IMR-90 (cell line): ENCODE data around the gene SLCO3A1. TPM values are rescaled to one million over a fixed set of nuclear protein-coding genes. Genes with fewer than 3 reads are reported as not detected.

Experiments
- ATAC-seq: fragments of 200-7000 bp; cut with Tn5 transposase; 2 replicates; pipeline ENCODE4 v1.9.1; 2020; ENCODE audit warnings: low read depth, mild to moderate bottlenecking, moderate library complexity
- BruUV-seq: library from RNA; stranded (reverse); fragments of 400-500 nt; replicated peaks from 2 replicates; lab custom pipeline; 2021; lab: Mats Ljungman, UMichigan
- CTCF ChIA-PET: fragments of 300-600 bp; formaldehyde crosslinking; extraction: SDS; loops from one replicate; lab custom pipeline; 2021; ENCODE audit warnings: antibody characterized with exemption; lab: Yijun Ruan, JAX
- POLR2A ChIA-PET: fragments of 300-600 bp; sonication (Branson Sonifier 250); formaldehyde crosslinking; loops from one replicate; lab custom pipeline; 2022; ENCODE audit warnings: antibody characterized with exemption; ENCODE audit not compliant: unreplicated experiment; lab: Charles Lee
- DNase-seq: peaks from one replicate; pipeline ENCODE4 v3.0.0; 2013
- H2AFZ ChIP-seq: replicated peaks from 2 replicates; pipeline ENCODE3; 2013; ENCODE audit warnings: low read length, mild to moderate bottlenecking; ENCODE audit not compliant: poor library complexity
- H2AK5ac ChIP-seq: 2 replicates; pipeline ENCODE4 v1.6.1; 2013; ENCODE audit warnings: low read depth, low read length, inconsistent platforms
- H2AK9ac ChIP-seq: replicated peaks from 2 replicates; pipeline ENCODE3; 2013; ENCODE audit warnings: mild to moderate bottlenecking, low read depth, low read length, moderate library complexity; ENCODE audit not compliant: poor library complexity
- H2BK120ac ChIP-seq: 2 replicates; pipeline ENCODE4 v1.6.1; 2013; ENCODE audit warnings: low read depth, low read length, inconsistent platforms
- H2BK15ac ChIP-seq: 3 replicates; pipeline ENCODE4 v1.6.1; 2013; ENCODE audit warnings: low read depth, low read length, inconsistent platforms
- H2BK20ac ChIP-seq: 2 replicates; pipeline ENCODE4 v1.6.1; 2013; ENCODE audit warnings: low read depth, mild to moderate bottlenecking, inconsistent platforms, low read length, moderate library complexity
- H2BK5ac ChIP-seq: 2 replicates; pipeline ENCODE4 v1.6.1; 2013; ENCODE audit warnings: mild to moderate bottlenecking, low read depth, low read length, inconsistent platforms; ENCODE audit not compliant: poor library complexity, severe bottlenecking
- H3K14ac ChIP-seq: replicated peaks from 2 replicates; pipeline ENCODE4 v1.6.1; 2013; ENCODE audit warnings: low read depth, low read length, inconsistent platforms
- H3K18ac ChIP-seq: 2 replicates; pipeline ENCODE4 v1.6.1; 2013; ENCODE audit warnings: low read depth, low read length, control low read depth
- H3K23ac ChIP-seq: 2 replicates; pipeline ENCODE4 v1.6.1; 2013; ENCODE audit warnings: low read depth, low read length, inconsistent platforms
- H3K27ac ChIP-seq: 2 replicates; pipeline ENCODE4 v1.5.1; 2013; ENCODE audit warnings: mild to moderate bottlenecking, control low read depth, low read length; ENCODE audit not compliant: insufficient read depth
- H3K27me3 ChIP-seq: 2 replicates; pipeline ENCODE4 v1.6.1; 2013; ENCODE audit warnings: low read length; ENCODE audit not compliant: control insufficient read depth, insufficient read depth
- H3K36me3 ChIP-seq: 2 replicates; pipeline ENCODE4 v1.6.1; 2013; ENCODE audit warnings: low read length, mixed read lengths; ENCODE audit not compliant: control insufficient read depth, insufficient read depth
- H3K4ac ChIP-seq: 2 replicates; pipeline ENCODE4 v1.6.1; 2013; ENCODE audit warnings: low read depth, low read length, inconsistent platforms
- H3K4me1 ChIP-seq: 2 replicates; pipeline ENCODE4 v1.6.1; 2013; ENCODE audit warnings: low read length, mixed read lengths; ENCODE audit not compliant: control insufficient read depth, insufficient read depth
- H3K4me2 ChIP-seq: 2 replicates; pipeline ENCODE4 v1.6.1; 2013; ENCODE audit warnings: low read depth, mild to moderate bottlenecking, control low read depth, low read length, moderate library complexity
- H3K4me3 ChIP-seq: 2 replicates; pipeline ENCODE4 v1.5.1; 2013; ENCODE audit warnings: low read depth, mild to moderate bottlenecking, control low read depth, low read length, moderate library complexity; ENCODE audit not compliant: insufficient read depth
- H3K56ac ChIP-seq: 2 replicates; pipeline ENCODE4 v1.6.1; 2013; ENCODE audit warnings: low read length, inconsistent platforms; ENCODE audit not compliant: insufficient read depth; ENCODE audit errors: extremely low read depth
- H3K79me1 ChIP-seq, 2 experiments: 2 replicates each; pipeline ENCODE4 v1.6.1; 2013; ENCODE audit warnings: low read length in 2 of 2, inconsistent platforms in 1 of 2, low read depth in 1 of 2
- H3K9ac ChIP-seq: 2 replicates; pipeline ENCODE4 v1.6.1; 2013; ENCODE audit warnings: low read depth, low read length, control low read depth
- H3K9me1 ChIP-seq: 2 replicates; pipeline ENCODE4 v1.6.1; 2013; ENCODE audit warnings: low read length, inconsistent platforms; ENCODE audit not compliant: insufficient read depth
- H3K9me3 ChIP-seq: 2 replicates; pipeline ENCODE4 v1.6.1; 2013; ENCODE audit warnings: low read length; ENCODE audit not compliant: control insufficient read depth, insufficient read depth
- H4K20me1 ChIP-seq: 2 replicates; pipeline ENCODE4 v1.6.1; 2013; ENCODE audit warnings: low read length, inconsistent platforms; ENCODE audit not compliant: insufficient read depth
- H4K5ac ChIP-seq: 2 replicates; pipeline ENCODE4 v1.6.1; 2013; ENCODE audit warnings: mild to moderate bottlenecking, low read depth, low read length, control low read depth
- H4K8ac ChIP-seq, 2 experiments: 2 replicates each; pipeline ENCODE4 v1.6.1; 2013; ENCODE audit warnings: low read depth in 2 of 2, low read length in 2 of 2, control low read depth in 1 of 2, inconsistent platforms in 1 of 2
- H4K91ac ChIP-seq: 2 replicates; pipeline ENCODE4 v1.6.1; 2013; ENCODE audit warnings: low read depth, low read length, inconsistent platforms; ENCODE audit not compliant: insufficient read depth
- CHD1 ChIP-seq: IDR thresholded peaks from 2 replicates; pipeline ENCODE4 v1.6.1; 2012; ENCODE audit warnings: low read depth, low read length, improper control_type of control experiment
- FOS ChIP-seq: fragments of 150-350 bp; IDR thresholded peaks from 2 replicates; pipeline ENCODE4 v1.6.1; 2016; ENCODE audit warnings: low read depth, low read length
- MAFK ChIP-seq: IDR thresholded peaks from 2 replicates; pipeline ENCODE4 v1.6.1; 2012; ENCODE audit warnings: low read depth, low read length, improper control_type of control experiment
- MAZ ChIP-seq: IDR thresholded peaks from 2 replicates; pipeline ENCODE4 v1.6.1; 2012; ENCODE audit warnings: low read depth, mild to moderate bottlenecking, low read length, improper control_type of control experiment, moderate library complexity, borderline replicate concordance
- MXI1 ChIP-seq: IDR thresholded peaks from 2 replicates; pipeline ENCODE4 v1.6.1; 2012; ENCODE audit warnings: low read depth, mild to moderate bottlenecking, low read length, moderate library complexity, borderline replicate concordance
- NFE2L2 ChIP-seq: fragments of 150-350 bp; IDR thresholded peaks from 2 replicates; pipeline ENCODE4 v1.6.1; 2016; ENCODE audit warnings: low read depth, mild to moderate bottlenecking, low read length
- POLR2A ChIP-seq: IDR thresholded peaks from 2 replicates; pipeline ENCODE4 v1.6.1; 2012; ENCODE audit warnings: mild to moderate bottlenecking, low read depth, low read length
- RAD21 ChIP-seq: IDR thresholded peaks from 2 replicates; pipeline ENCODE4 v1.6.1; 2012; ENCODE audit warnings: low read length, improper control_type of control experiment
- RCOR1 ChIP-seq: IDR thresholded peaks from 2 replicates; pipeline ENCODE4 v1.6.1; 2012; ENCODE audit warnings: mild to moderate bottlenecking, low read length, improper control_type of control experiment; ENCODE audit not compliant: insufficient replicate concordance
- RFX5 ChIP-seq: IDR thresholded peaks from 2 replicates; pipeline ENCODE4 v1.8.0; 2012; ENCODE audit warnings: low read depth, mild to moderate bottlenecking, low read length, moderate library complexity
- SMC3 ChIP-seq: fragments of 150-350 bp; IDR thresholded peaks from 2 replicates; pipeline ENCODE4 v1.6.1; 2016; ENCODE audit warnings: low read depth, mild to moderate bottlenecking, antibody characterized with exemption, low read length, moderate library complexity
- WGBS, 2 experiments: methylation state at CpG; one replicate each; pipeline versions ENCODE4 v1.1.5 to v1.1.7; 2013; ENCODE audit warnings: missing lambda C conversion rate in 2 of 2; ENCODE audit not compliant: insufficient read length in 1 of 2; ENCODE audit errors: extremely low coverage in 2 of 2; 5-methylcytosine and 5-hydroxymethylcytosine counted together
- dilution Hi-C: fragments of 300-500 bp; cut with HindIII; formaldehyde crosslinking; loops from one replicate; pipeline ENCODE4 v1.14.3; 2018; ENCODE audit warnings: low sequenced_read_pairs; ENCODE audit not compliant: unreplicated experiment
- in situ Hi-C: fragments of 300-500 bp; cut with MboI; formaldehyde crosslinking; loops from 3 replicates; pipeline ENCODE4 v1.14.3; 2019; ENCODE audit warnings: low sequenced_read_pairs, inconsistent platforms, mixed read lengths
- intact Hi-C: fragments of 100-400 bp; cut with micrococcal nuclease; formaldehyde crosslinking; loops from 2 replicates; pipeline ENCODE4 v1.10.0; 2022
- polyA plus RNA-seq, 3 experiments: library from polyadenylated mRNA; depleted of rRNA; stranded (reverse); fragments of >200 nt; gene quantifications; 2 replicates each; pipeline ENCODE4 v1.2.3, GENCODE V29; 2012; ENCODE audit warnings: low replicate concordance in 1 of 3
- total RNA-seq: library from RNA; depleted of rRNA; stranded (reverse); fragments of >200 nt; gene quantifications from 2 replicates; pipeline ENCODE4 v1.2.3, GENCODE V29; 2012
- TF ChIP-seq, protein P1 (sequence below): fragments of 150-350 bp; IDR thresholded peaks from 2 replicates; pipeline ENCODE4 v1.6.1; 2017; ENCODE audit warnings: mild to moderate bottlenecking, antibody characterized with exemption, low read length, low read depth
- TF ChIP-seq, protein P2 (sequence below): conservative IDR thresholded peaks from 2 replicates; pipeline ENCODE4 v1.5.1; 2012; ENCODE audit warnings: mild to moderate bottlenecking, low read depth, low read length, improper control_type of control experiment
- TF ChIP-seq, protein P3 (sequence below): fragments of 150-350 bp; IDR thresholded peaks from 2 replicates; pipeline ENCODE4 v1.6.1; 2016; ENCODE audit warnings: low read depth, mild to moderate bottlenecking, low read length, moderate library complexity, borderline replicate concordance

The SLCO3A1 gene
- total and polyA plus RNA-seq, 2 of the 4 experiments (the other 2 are of a cell fraction): 4.7 to 8.1 TPM

DNA sequence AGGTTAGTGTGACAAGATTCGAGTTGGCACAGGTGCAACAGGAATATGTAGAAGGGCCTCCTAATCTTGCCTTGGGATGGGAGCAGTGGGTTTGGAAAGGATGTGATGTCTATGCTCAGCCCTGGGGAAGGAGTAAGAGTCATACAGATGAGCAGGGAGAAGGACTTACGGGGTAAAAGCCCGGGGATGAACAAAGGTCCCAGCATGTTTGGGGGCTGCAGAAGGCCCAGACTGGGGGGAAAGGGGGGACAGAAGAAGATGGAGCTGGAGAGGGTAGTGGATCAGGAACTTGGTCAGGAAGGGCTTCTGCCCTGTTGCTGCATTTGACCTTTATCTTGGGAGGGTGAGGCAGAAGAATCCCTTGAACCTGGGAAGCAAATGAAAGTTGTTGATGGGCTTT, 300.1 kb downstream of the SLCO3A1 start:
- intact Hi-C loops (no loop called here), dilution Hi-C loops (no loop called here), in situ Hi-C loops (no loop called here)
- Histone ChIP-seq H3K27ac (no peak overlapping the region), H2AK5ac (no peak overlapping the region), H3K14ac (no peak overlapping the region), H3K36me3 (no peaks in the 10 kb centered on the region), H2BK20ac (no peak overlapping the region), H3K9ac (no peak overlapping the region), H2AK9ac (no peak overlapping the region), H2BK120ac (no peak overlapping the region), H3K27me3 (no peaks in the 10 kb centered on the region), H4K5ac (no peak overlapping the region), H2BK15ac (no peak overlapping the region), H3K4me2 (no peak overlapping the region), H3K4ac (no peak overlapping the region), H3K9me1 (no peaks in the 10 kb centered on the region), H2AFZ (no peak overlapping the region), H3K56ac (no peak overlapping the region), H4K8ac (no peak overlapping the region), H4K91ac (no peak overlapping the region), H3K4me1 (0 out of 2 replicates have a peak, but pooled peaks cover 2% of the 10 kb centered on the region), H3K23ac (no peak overlapping the region), H2BK5ac (no peak overlapping the region), H3K79me1 (no peaks in the 10 kb centered on the region), H3K9me3 (no peaks in the 10 kb centered on the region), H3K4me3 (no peak overlapping the region), H3K18ac (no peak overlapping the region), H4K20me1 (no peaks in the 10 kb centered on the region)
- ChIA-PET CTCF (no interaction called here), POLR2A (no interaction called here)
- no peak for TF ChIP-seq MAZ
- TF ChIP-seq RAD21: no peak
- TF ChIP-seq, protein P1, sequence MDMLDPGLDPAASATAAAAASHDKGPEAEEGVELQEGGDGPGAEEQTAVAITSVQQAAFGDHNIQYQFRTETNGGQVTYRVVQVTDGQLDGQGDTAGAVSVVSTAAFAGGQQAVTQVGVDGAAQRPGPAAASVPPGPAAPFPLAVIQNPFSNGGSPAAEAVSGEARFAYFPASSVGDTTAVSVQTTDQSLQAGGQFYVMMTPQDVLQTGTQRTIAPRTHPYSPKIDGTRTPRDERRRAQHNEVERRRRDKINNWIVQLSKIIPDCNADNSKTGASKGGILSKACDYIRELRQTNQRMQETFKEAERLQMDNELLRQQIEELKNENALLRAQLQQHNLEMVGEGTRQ: no peak
- no peak for TF ChIP-seq RFX5
- no peak for TF ChIP-seq SMC3
- no peak for TF ChIP-seq MXI1
- no peak for TF ChIP-seq CHD1
- no peak for TF ChIP-seq MAFK
- no peak for TF ChIP-seq NFE2L2
- TF ChIP-seq, protein P2, sequence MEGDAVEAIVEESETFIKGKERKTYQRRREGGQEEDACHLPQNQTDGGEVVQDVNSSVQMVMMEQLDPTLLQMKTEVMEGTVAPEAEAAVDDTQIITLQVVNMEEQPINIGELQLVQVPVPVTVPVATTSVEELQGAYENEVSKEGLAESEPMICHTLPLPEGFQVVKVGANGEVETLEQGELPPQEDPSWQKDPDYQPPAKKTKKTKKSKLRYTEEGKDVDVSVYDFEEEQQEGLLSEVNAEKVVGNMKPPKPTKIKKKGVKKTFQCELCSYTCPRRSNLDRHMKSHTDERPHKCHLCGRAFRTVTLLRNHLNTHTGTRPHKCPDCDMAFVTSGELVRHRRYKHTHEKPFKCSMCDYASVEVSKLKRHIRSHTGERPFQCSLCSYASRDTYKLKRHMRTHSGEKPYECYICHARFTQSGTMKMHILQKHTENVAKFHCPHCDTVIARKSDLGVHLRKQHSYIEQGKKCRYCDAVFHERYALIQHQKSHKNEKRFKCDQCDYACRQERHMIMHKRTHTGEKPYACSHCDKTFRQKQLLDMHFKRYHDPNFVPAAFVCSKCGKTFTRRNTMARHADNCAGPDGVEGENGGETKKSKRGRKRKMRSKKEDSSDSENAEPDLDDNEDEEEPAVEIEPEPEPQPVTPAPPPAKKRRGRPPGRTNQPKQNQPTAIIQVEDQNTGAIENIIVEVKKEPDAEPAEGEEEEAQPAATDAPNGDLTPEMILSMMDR: no peak
- TF ChIP-seq FOS: no peak
- TF ChIP-seq, protein P3, sequence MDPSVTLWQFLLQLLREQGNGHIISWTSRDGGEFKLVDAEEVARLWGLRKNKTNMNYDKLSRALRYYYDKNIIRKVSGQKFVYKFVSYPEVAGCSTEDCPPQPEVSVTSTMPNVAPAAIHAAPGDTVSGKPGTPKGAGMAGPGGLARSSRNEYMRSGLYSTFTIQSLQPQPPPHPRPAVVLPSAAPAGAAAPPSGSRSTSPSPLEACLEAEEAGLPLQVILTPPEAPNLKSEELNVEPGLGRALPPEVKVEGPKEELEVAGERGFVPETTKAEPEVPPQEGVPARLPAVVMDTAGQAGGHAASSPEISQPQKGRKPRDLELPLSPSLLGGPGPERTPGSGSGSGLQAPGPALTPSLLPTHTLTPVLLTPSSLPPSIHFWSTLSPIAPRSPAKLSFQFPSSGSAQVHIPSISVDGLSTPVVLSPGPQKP: no peak
- no peak for TF ChIP-seq RCOR1
- TF ChIP-seq POLR2A: no peak
- DNase-seq: no peak
- no peak for ATAC-seq
- no TSS peak for BruUV-seq
- WGBS, 2 experiments: 65% methylated on average over 2 of the region's 3 CpGs; no CpG with 5 or more reads in 1 of the 2 experiments
